ENCODE data around the gene LGALS4.

- TF ChIP-seq CTCF (IDR thresholded peaks at IDR 0.05 in 8 of 11, conservative IDR thresholded peaks at IDR 0.05 in 3 of 11) (no peak), POLR2A (IDR thresholded peaks at IDR 0.05) (no peak), POLR2AphosphoS5 (IDR thresholded peaks at IDR 0.05) (no peak)
Observed at GRCh38 chr19:38853214-38853613, 40.5 kb upstream of the LGALS4 start.

Measured in spleen (tissue), 7 donors.